Measurements from ENCODE around the gene MDFIC2. TPM values are rescaled to one million over a fixed set of nuclear protein-coding genes. Genes with fewer than 3 reads are reported as not detected.
"Not testable (repeated sequence)": the region's sequence is repeated elsewhere in the genome, so short reads cannot be mapped to it uniquely, and the experiment has no call there.

MDFIC2 gene
- total RNA-seq, 2 experiments from 2014 or later = not detected

- CTCF ChIA-PET = no interaction called here
- ATAC-seq = no peak
These were observed 21.3 kb downstream of the MDFIC2 start for GRCh38 chr3:70291097-70291482.

DNA sequence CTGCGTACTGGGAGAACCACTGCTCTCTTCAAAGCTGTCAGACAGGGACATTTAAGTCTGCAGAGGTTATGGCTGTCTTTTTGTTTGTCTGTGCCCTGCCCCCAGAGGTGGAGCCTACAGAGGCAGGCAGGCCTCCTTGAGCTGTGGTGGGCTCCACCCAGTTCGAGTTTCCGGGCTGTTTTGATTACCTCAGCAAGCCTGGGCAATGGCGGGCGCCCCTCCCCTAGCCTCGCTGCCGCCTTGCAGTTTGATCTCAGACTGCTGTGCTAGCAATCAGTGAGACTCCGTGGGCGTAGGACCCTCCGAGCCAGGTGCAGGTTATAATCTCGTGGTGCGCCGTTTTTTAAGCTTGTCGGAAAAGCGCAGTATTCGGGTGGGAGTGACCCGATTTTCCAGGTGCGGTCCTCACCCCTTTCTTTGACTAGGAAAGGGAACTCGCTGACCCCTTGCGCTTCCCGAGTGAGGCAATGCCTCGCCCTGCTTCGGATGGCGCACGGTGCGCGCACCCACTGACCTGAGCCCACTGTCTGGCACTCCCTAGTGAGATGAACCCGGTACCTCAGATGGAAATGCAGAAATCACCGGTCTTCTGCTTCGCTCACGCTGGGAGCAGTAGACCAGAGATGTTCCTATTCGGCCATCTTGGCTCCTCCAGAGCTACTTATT is 21.9 kb downstream of the MDFIC2 start:
- H3K4me1 Mint-ChIP-seq; H3K4me3 Mint-ChIP-seq; H3K9me3 Mint-ChIP-seq (ENCODE audit: low read depth); ATAC-seq; H3K27me3 Mint-ChIP-seq; H3K27ac Mint-ChIP-seq; DNase-seq; CTCF ChIA-PET; H3K36me3 Mint-ChIP-seq: not testable (repeated sequence)

More at GRCh38 chr3:70291097-70291482, 21.3 kb downstream of the MDFIC2 start:
- H3K9me3 Mint-ChIP-seq (ENCODE audit: low read depth) = peaks cover 4% of the 10 kb centered on the region
- no peaks in the 10 kb centered on the region for H3K36me3 Mint-ChIP-seq
- no peak overlapping the region for H3K4me3 Mint-ChIP-seq
- H3K27me3 Mint-ChIP-seq = no peaks in the 10 kb centered on the region
- DNase-seq = no peak
- no peaks in the 10 kb centered on the region for H3K4me1 Mint-ChIP-seq
- no peak overlapping the region for H3K27ac Mint-ChIP-seq

DNA sequence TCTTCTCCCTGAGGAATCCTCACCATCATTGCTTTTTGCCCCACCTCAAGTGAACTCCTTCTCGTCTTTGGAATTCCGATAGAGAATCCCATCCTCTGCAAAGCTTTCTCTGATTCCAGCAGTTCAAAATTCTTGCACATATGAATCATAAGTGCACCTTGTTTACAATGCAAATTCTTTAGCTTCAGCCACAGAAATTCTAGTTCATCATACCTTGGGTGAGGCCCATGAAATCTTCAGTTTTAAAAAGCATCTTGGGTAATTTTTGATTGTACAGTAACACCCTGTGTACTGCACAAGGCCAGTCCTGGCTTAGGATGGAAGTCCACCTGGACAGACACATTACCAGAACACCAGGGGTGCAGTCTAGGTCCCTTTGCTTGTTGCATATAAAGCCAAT is 30.8 kb downstream of the MDFIC2 start:
- CTCF ChIA-PET = no interaction called here
- Mint-ChIP-seq H3K27me3 (no peaks in the 10 kb centered on the region), H3K27ac (no peak overlapping the region), H3K9me3 (ENCODE audit: low read depth) (peaks cover 2% of the 10 kb centered on the region), H3K36me3 (no peaks in the 10 kb centered on the region), H3K4me1 (no peaks in the 10 kb centered on the region), H3K4me3 (no peak overlapping the region)
- ATAC-seq (no peak), DNase-seq (no peak)

DNA sequence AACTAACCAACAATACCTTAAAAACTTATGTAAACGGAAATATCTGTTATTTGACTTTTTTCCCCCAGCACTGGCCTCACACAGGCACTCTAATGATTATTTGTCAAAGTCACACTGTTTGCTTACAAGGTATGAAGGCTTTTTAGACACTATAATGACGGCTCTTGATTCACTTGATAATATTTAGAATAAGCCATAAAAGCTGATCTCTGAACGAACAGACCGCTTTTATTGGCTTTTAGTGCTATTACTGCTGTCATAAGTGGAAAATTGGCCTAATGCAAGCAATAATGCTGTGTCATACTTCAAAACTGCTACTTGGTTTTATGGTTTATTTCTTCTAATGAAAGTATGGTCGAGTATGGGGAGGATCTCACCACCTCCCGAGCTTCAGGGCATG is 35.1 kb downstream of the MDFIC2 start:
- ATAC-seq = no peak
- H3K4me3 Mint-ChIP-seq = no peak overlapping the region
- CTCF ChIA-PET = no interaction called here

DNA sequence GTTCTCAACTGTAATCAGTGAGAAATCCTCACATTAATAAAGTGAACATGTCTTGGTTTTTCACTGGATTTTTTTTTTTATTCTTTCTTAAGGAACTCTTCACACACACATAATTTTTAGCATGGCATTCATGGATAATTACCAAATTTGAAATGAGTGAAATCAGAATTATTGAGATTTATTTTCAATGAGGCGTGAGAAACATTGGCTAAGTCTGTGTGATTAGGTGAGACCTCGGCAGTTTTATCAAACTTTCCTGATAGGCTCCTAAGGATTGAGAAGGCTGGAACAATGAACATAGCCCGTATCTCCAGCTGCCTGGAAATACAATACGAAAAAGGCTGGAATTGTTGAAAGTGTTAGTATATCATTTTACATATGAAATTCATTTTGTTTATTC is 35.5 kb downstream of the MDFIC2 start:
- H3K27me3 Mint-ChIP-seq = no peaks in the 10 kb centered on the region
- CTCF ChIA-PET = no interaction called here

More for the DNA sequence above, 35.1 kb downstream of the MDFIC2 start:
- Mint-ChIP-seq H3K36me3 (no peaks in the 10 kb centered on the region), H3K27me3 (no peaks in the 10 kb centered on the region), H3K4me1 (no peaks in the 10 kb centered on the region), H3K27ac (no peak overlapping the region), H3K9me3 (ENCODE audit: low read depth) (peaks cover 2% of the 10 kb centered on the region)
- no peak for DNase-seq

GRCh38 chr3:70273492-70273891 is 38.9 kb downstream of the MDFIC2 start:
- Mint-ChIP-seq H3K27me3 (no peaks in the 10 kb centered on the region), H3K36me3 (no peaks in the 10 kb centered on the region), H3K4me1 (no peaks in the 10 kb centered on the region), H3K9me3 (ENCODE audit: low read depth) (no peaks in the 10 kb centered on the region), H3K4me3 (no peak overlapping the region), H3K27ac (no peak overlapping the region)
- CTCF ChIA-PET = no interaction called here
- ATAC-seq = no peak
- no peak for DNase-seq

More for the DNA sequence above, 35.5 kb downstream of the MDFIC2 start:
- Mint-ChIP-seq H3K4me1 (no peaks in the 10 kb centered on the region), H3K27ac (no peak overlapping the region), H3K4me3 (no peak overlapping the region), H3K9me3 (ENCODE audit: low read depth) (peaks cover 2% of the 10 kb centered on the region), H3K36me3 (no peaks in the 10 kb centered on the region)
- ATAC-seq = no peak
- DNase-seq = no peak

DNA sequence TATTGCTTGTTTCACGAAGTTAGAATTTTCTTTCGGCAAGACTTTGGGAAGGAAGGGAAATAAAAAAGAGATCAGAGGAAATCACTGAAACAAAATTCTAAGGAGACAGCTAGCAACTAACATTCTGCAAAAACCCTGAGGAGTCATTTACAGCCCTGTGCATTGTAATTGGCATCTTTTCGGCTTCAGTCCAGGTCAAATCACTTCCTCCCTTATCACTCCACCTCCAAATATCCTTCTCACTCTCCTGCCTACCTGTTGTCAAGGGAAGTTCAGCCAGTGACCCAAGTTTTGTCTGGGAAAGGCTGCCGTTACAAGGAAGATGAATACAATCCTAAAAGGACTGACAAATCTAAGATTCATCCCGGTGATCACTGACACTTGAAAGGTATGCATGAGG is 39.6 kb downstream of the MDFIC2 start:
- Mint-ChIP-seq H3K4me1 (no peaks in the 10 kb centered on the region), H3K9me3 (ENCODE audit: low read depth) (no peaks in the 10 kb centered on the region), H3K4me3 (no peak overlapping the region), H3K36me3 (no peaks in the 10 kb centered on the region), H3K27me3 (no peaks in the 10 kb centered on the region), H3K27ac (no peak overlapping the region)
- CTCF ChIA-PET = no interaction called here
- DNase-seq (no peak), ATAC-seq (no peak)

GRCh38 chr3:70264122-70264780 is 48.2 kb downstream of the MDFIC2 start:
- H3K4me1 Mint-ChIP-seq = no peaks in the 10 kb centered on the region
- DNase-seq = no peak
- H3K27me3 Mint-ChIP-seq = no peaks in the 10 kb centered on the region
- H3K27ac Mint-ChIP-seq = no peak overlapping the region
- H3K9me3 Mint-ChIP-seq (ENCODE audit: low read depth) = peaks cover 2% of the 10 kb centered on the region
- CTCF ChIA-PET = no interaction called here
- ATAC-seq = no peak
- H3K36me3 Mint-ChIP-seq = no peaks in the 10 kb centered on the region
- H3K4me3 Mint-ChIP-seq = no peak overlapping the region

DNA sequence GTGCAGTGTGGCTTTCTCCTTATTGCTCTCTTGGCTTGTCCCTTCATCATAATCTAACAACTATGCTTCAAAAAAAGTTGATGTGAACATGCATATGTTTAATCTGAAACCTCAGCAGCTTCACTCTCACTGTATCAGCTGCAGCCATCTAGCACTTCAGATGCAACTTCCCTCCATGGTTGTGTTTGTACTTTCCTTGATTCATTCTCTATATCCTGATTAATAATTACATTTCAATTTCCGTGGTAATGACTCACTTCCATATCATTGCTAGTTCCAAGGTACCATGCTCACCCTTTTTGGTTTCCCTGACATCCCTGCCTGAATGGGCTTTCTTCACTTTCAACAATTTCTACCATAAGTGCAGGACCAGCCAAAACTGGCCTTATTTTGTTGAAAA is 51.2 kb downstream of the MDFIC2 start:
- Mint-ChIP-seq H3K27me3 (no peaks in the 10 kb centered on the region), H3K27ac (no peak overlapping the region), H3K4me1 (no peaks in the 10 kb centered on the region), H3K36me3 (no peaks in the 10 kb centered on the region), H3K9me3 (ENCODE audit: low read depth) (peaks cover 2% of the 10 kb centered on the region), H3K4me3 (no peak overlapping the region)
- CTCF ChIA-PET = no interaction called here
- DNase-seq (no peak), ATAC-seq (no peak)

DNA sequence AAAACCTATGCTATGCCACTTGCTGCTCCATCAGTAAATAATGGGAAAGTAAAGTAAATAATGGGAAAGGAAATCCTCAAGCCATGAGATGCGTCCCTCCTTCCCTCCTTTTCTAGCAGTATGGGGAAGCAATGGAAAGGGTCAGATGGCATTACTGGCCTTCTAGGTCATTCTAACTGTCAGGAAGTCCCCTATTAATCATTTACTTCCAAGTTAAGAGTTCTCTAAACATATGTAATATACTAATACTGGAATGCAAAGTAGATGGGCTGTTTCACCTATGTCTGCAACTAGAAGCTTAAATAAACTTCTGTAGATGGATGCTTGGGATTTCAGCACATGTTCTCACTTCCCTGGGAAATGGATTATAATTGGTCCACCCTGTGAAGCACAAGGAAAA is 55.9 kb downstream of the MDFIC2 start:
- CTCF ChIA-PET = no interaction called here
- no peaks in the 10 kb centered on the region for H3K36me3 Mint-ChIP-seq
- no peak overlapping the region for H3K4me3 Mint-ChIP-seq
- H3K4me1 Mint-ChIP-seq = no peaks in the 10 kb centered on the region
- ATAC-seq = no peak
- no peak overlapping the region for H3K27ac Mint-ChIP-seq
- peaks cover 2% of the 10 kb centered on the region for H3K9me3 Mint-ChIP-seq (ENCODE audit: low read depth)
- H3K27me3 Mint-ChIP-seq = no peaks in the 10 kb centered on the region
- no peak for DNase-seq

DNA sequence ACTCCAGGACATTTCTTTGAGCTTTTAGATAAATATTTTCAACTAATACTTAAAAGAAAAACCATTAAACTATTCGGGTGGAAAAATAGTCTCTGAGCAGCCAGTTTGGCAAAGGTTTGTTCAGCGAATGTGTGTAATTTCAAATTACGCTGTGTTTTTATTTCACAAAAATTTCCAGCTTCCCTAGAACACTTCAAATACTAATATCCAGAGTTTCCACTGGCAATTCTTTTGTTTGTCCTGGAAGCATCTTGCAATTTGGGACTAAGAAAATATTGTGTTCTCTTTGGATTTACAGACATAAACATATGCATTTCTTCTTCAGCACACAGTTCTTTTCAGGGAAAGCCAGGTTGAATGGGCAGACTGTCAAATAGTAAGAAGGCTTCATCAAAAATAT is 61.9 kb downstream of the MDFIC2 start:
- no peaks in the 10 kb centered on the region for H3K9me3 Mint-ChIP-seq (ENCODE audit: low read depth)
- CTCF ChIA-PET = no interaction called here
- DNase-seq (no peak), ATAC-seq (no peak)
- no peaks in the 10 kb centered on the region for H3K27me3 Mint-ChIP-seq
- H3K4me1 Mint-ChIP-seq = no peaks in the 10 kb centered on the region
- H3K4me3 Mint-ChIP-seq = no peak overlapping the region
- no peaks in the 10 kb centered on the region for H3K36me3 Mint-ChIP-seq
- no peak overlapping the region for H3K27ac Mint-ChIP-seq

- no peak overlapping the region for H3K27ac Mint-ChIP-seq
- DNase-seq = no peak
- no peak overlapping the region for H3K4me3 Mint-ChIP-seq
- CTCF ChIA-PET = no interaction called here
- H3K36me3 Mint-ChIP-seq = no peaks in the 10 kb centered on the region
- no peaks in the 10 kb centered on the region for H3K27me3 Mint-ChIP-seq
- no peaks in the 10 kb centered on the region for H3K4me1 Mint-ChIP-seq
- no peaks in the 10 kb centered on the region for H3K9me3 Mint-ChIP-seq (ENCODE audit: low read depth)
- ATAC-seq = no peak
These were observed 62.8 kb downstream of the MDFIC2 start for GRCh38 chr3:70249509-70250160.

GRCh38 chr3:70248856-70249255 is 63.6 kb downstream of the MDFIC2 start:
- Mint-ChIP-seq H3K4me3 (no peak overlapping the region), H3K36me3 (no peaks in the 10 kb centered on the region), H3K27me3 (no peaks in the 10 kb centered on the region), H3K9me3 (ENCODE audit: low read depth) (no peaks in the 10 kb centered on the region), H3K4me1 (no peaks in the 10 kb centered on the region), H3K27ac (no peak overlapping the region)
- ATAC-seq (no peak), DNase-seq (no peak)
- CTCF ChIA-PET = no interaction called here

DNA sequence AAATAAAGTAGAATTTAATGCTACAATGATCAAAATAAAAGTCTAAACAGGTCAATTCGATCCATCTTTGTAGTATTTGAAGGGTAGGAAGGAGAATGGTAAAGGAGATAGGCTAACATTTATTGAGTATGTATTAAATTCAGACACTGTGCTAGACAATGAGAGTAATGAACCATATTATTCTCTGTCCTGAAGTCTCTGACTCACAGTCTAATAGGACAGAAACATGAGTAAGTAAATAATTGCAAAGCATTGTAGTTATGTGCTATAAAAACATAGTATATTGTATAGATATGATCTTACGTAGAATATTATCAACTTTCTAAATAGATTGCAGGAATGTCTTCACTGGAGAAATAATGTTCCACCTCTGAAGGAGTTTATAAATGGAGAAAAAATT is 64.5 kb downstream of the MDFIC2 start:
- DNase-seq = no peak
- Mint-ChIP-seq H3K4me3 (no peak overlapping the region), H3K27ac (no peak overlapping the region), H3K9me3 (ENCODE audit: low read depth) (no peaks in the 10 kb centered on the region), H3K36me3 (no peaks in the 10 kb centered on the region), H3K4me1 (no peaks in the 10 kb centered on the region), H3K27me3 (no peaks in the 10 kb centered on the region)
- no peak for ATAC-seq
- CTCF ChIA-PET = no interaction called here

All from activated CD8-positive, alpha-beta memory T cell treated with anti-CD3 and anti-CD28 coated beads, Interleukin-2, amount 10 ng/mL, durations not matched to agents 7 days and 5 days (primary cell).